A673 (cell line): Measurements from ENCODE around the gene SETDB2. TPM values are rescaled to one million over a fixed set of nuclear protein-coding genes. Genes with fewer than 3 reads are reported as not detected.

ENCODE experiments used
- Bru-seq: library from RNA; stranded (reverse); fragments of 400-500 nt; gene quantifications from one replicate; lab custom pipeline; 2021; lab: Mats Ljungman, UMichigan
- BruChase-seq, 2 experiments: library from RNA; stranded (reverse); fragments of 400-500 nt; gene quantifications; one replicate each; lab custom pipeline; 2021; lab: Mats Ljungman, UMichigan
- BruUV-seq: library from RNA; stranded (reverse); fragments of 400-500 nt; replicated peaks from 2 replicates; lab custom pipeline; 2021; lab: Mats Ljungman, UMichigan
- CTCF ChIA-PET: fragments of 300-600 bp; sonication (Branson Sonifier 250); formaldehyde crosslinking; loops from one replicate; lab custom pipeline; 2022; ENCODE audit warnings: antibody characterized with exemption; lab: Charles Lee
- POLR2A ChIA-PET: fragments of 300-600 bp; sonication (Branson Sonifier 250); formaldehyde crosslinking; loops from one replicate; lab custom pipeline; 2022; ENCODE audit warnings: antibody characterized with exemption; ENCODE audit not compliant: low non-redundant PET; lab: Charles Lee
- DNase-seq: peaks from one replicate; pipeline ENCODE4 v3.0.0-alpha.2; 2015; ENCODE audit warnings: low spot score
- H3K27ac ChIP-seq: fragments of 200-600 bp; sonication (generic); 2 replicates; pipeline ENCODE4 v1.5.1; 2016; ENCODE audit warnings: mixed run types, low read depth, mild to moderate bottlenecking, mixed read lengths, antibody characterized with exemption, low read length; ENCODE audit not compliant: poor library complexity, severe bottlenecking
- H3K27me3 ChIP-seq: fragments of 200-600 bp; sonication (generic); replicated peaks from 2 replicates; pipeline ENCODE4 v1.6.1; 2017; ENCODE audit warnings: mixed run types, low read depth, mild to moderate bottlenecking, mixed read lengths, antibody characterized with exemption, low read length; ENCODE audit not compliant: insufficient read depth, poor library complexity
- H3K36me3 ChIP-seq: fragments of 200-600 bp; sonication (generic); 2 replicates; pipeline ENCODE4 v1.6.1; 2016; ENCODE audit warnings: mixed run types, mild to moderate bottlenecking, mixed read lengths, antibody characterized with exemption, low read length; ENCODE audit not compliant: insufficient read depth, poor library complexity, severe bottlenecking
- H3K4me1 ChIP-seq: fragments of 200-600 bp; sonication (generic); 2 replicates; pipeline ENCODE4 v1.6.1; 2017; ENCODE audit warnings: mixed run types, mild to moderate bottlenecking, mixed read lengths, antibody characterized with exemption, low read length; ENCODE audit not compliant: insufficient read depth, poor library complexity, severe bottlenecking
- H3K4me3 ChIP-seq: fragments of 200-600 bp; sonication (generic); 2 replicates; pipeline ENCODE4 v1.5.1; 2016; ENCODE audit warnings: low read depth, mixed run types, mild to moderate bottlenecking, mixed read lengths, low read length; ENCODE audit not compliant: poor library complexity, severe bottlenecking
- H3K9me3 ChIP-seq: fragments of 200-600 bp; sonication (generic); 2 replicates; pipeline ENCODE4 v1.6.1; 2016; ENCODE audit warnings: mixed run types, low read depth, mild to moderate bottlenecking, mixed read lengths, antibody characterized with exemption, low read length; ENCODE audit not compliant: poor library complexity, severe bottlenecking
- EZH2 ChIP-seq: fragments of 200-600 bp; sonication (generic); IDR thresholded peaks from 2 replicates; pipeline ENCODE4 v1.6.1; 2017; ENCODE audit warnings: borderline replicate concordance, low read depth, mild to moderate bottlenecking, mixed read lengths, antibody characterized with exemption, low read length; ENCODE audit not compliant: poor library complexity, severe bottlenecking
- intact Hi-C: fragments of 100-400 bp; cut with micrococcal nuclease; formaldehyde crosslinking; loops from one replicate; pipeline ENCODE4 v1.10.0; 2022; ENCODE audit not compliant: unreplicated experiment
- long read RNA-seq: library from polyadenylated mRNA; stranded (forward); transcript quantifications from one replicate; pipeline ENCODE4 v2.0.0, GENCODE V29; 2022
- total RNA-seq: library from RNA; stranded (reverse); gene quantifications from 2 replicates; pipeline ENCODE4 v1.2.3, GENCODE V29; 2021
- TF ChIP-seq, protein P1 (sequence below): fragments of 300-800, 200-600 bp; sonication (generic); conservative IDR thresholded peaks from 2 replicates; pipeline ENCODE4 v1.5.1; 2017; ENCODE audit warnings: low read depth, mild to moderate bottlenecking, antibody characterized with exemption, low read length, moderate library complexity, mixed read lengths

Gene SETDB2
- total RNA-seq = 3.8 and 5.1 TPM in 2 replicates
- percentile 58 among the genes with signal in this experiment for Bru-seq, nascent RNA
- percentile 61 among the genes with signal in this experiment for BruChase-seq, experiment 1, labeled RNA remaining after a 2-hour chase
- percentile 51 among the genes with signal in this experiment for BruChase-seq, experiment 2, labeled RNA remaining after a 6-hour chase
- long read RNA-seq, partial matches to known transcripts = 2 of 22 reads
- long read RNA-seq, other reads (novel, unspliced or antisense) = 19 of 22 reads

- Histone ChIP-seq H3K4me1 (peaks cover 5% of the 10 kb centered on the region), H3K9me3 (no peaks in the 10 kb centered on the region), H3K27ac (peak within 1 kb of the TSS; percentile 75), H3K36me3 (no peaks in the 10 kb centered on the region), H3K4me3 (peak within 1 kb of the TSS; percentile 82), H3K27me3 (no peaks in the 10 kb centered on the region)
- intact Hi-C loops = loop anchor here (10.0 kb wide), 1 partner anchor 161 kb away; no protein-coding TSS in a partner anchor
- POLR2A ChIA-PET = interaction anchor here (0.6 kb wide), 2 partner anchors 67 to 247 kb away, joined by 3 to 14 read pairs; no protein-coding TSS in a partner anchor
- CTCF ChIA-PET = no interaction called here
- TF ChIP-seq EZH2 = no peak
- TF ChIP-seq, protein P1, sequence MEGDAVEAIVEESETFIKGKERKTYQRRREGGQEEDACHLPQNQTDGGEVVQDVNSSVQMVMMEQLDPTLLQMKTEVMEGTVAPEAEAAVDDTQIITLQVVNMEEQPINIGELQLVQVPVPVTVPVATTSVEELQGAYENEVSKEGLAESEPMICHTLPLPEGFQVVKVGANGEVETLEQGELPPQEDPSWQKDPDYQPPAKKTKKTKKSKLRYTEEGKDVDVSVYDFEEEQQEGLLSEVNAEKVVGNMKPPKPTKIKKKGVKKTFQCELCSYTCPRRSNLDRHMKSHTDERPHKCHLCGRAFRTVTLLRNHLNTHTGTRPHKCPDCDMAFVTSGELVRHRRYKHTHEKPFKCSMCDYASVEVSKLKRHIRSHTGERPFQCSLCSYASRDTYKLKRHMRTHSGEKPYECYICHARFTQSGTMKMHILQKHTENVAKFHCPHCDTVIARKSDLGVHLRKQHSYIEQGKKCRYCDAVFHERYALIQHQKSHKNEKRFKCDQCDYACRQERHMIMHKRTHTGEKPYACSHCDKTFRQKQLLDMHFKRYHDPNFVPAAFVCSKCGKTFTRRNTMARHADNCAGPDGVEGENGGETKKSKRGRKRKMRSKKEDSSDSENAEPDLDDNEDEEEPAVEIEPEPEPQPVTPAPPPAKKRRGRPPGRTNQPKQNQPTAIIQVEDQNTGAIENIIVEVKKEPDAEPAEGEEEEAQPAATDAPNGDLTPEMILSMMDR = peak; percentile 51; the same call in 1 of the 2 replicates
- BruUV-seq = no TSS peak
- DNase-seq = peak; percentile 99
Observed at GRCh38 chr13:49443704-49444523, at the start of gene SETDB2, which contains the start of gene CAB39L. SETDB2 (plus strand) TSS chr13:49444274; CDS start chr13:49451894, 7,620 bp downstream. CAB39L (minus strand) TSS chr13:49444064; CDS start chr13:49382910, 61,154 bp downstream.

DNA sequence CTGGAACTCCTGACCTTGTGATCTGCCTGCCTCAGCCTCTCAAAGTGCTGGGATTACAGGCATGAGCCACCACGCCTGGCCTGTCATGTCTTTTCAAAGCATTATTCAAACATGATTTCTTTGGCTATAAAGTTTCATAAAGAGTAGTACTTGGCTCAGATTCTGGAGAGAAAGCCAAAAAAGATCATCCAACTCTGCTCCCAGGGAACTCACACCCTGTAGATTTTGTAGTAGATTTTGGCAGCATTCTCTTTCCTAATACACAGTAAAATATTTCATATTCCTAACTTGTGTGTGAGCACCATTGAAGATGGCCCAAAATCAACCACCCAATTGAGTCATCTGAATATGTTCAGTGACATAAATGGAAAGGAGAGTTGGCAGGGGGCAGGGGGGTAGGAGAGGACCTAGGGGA, 48.6 kb upstream of the SETDB2 start:
- no TSS peak for BruUV-seq
- H3K36me3 ChIP-seq = no peaks in the 10 kb centered on the region
- no peak for DNase-seq
- H3K4me3 ChIP-seq = no peak overlapping the region
- no peak for TF ChIP-seq EZH2
- TF ChIP-seq, protein P1 = no peak
- CTCF ChIA-PET = interaction anchor here (1.0 kb wide), 1 partner anchor 210 kb away, joined by 3 read pairs; no protein-coding TSS in a partner anchor
- intact Hi-C loops = no loop called here
- no peaks in the 10 kb centered on the region for H3K4me1 ChIP-seq
- H3K27me3 ChIP-seq = peaks cover 4% of the 10 kb centered on the region
- no peaks in the 10 kb centered on the region for H3K9me3 ChIP-seq
- POLR2A ChIA-PET = no interaction called here
- H3K27ac ChIP-seq = no peak overlapping the region

DNA sequence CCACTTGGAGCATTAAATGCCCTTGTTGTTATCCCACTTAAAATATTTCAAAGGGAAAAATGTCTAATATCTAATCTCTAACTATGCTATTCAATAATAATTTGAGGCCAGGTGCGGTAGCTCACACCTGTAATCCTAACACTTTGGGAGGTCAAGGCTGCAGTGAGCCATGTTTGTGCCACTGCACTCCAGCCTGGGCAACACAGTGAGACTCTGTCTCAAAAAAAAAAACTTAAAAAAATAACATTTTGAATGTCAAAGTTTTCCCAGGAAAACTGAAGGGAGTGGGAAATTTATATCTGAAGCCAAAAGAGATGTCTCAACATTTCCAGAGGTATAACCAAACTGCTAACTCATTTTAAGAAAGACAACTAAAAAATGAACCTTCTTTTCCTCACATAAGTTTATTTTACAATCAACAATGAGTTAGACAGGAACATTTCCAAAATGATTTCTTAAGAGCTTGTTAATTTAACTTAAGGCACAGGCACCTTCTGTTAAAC, 48.1 kb upstream of the SETDB2 start:
- no peak for TF ChIP-seq EZH2
- TF ChIP-seq, protein P1 = no peak
- peaks cover 4% of the 10 kb centered on the region for H3K27me3 ChIP-seq
- ChIA-PET POLR2A (no interaction called here), CTCF (no interaction called here)
- no peaks in the 10 kb centered on the region for H3K4me1 ChIP-seq
- no TSS peak for BruUV-seq
- H3K27ac ChIP-seq = no peak overlapping the region
- no peak overlapping the region for H3K4me3 ChIP-seq
- no peaks in the 10 kb centered on the region for H3K36me3 ChIP-seq
- intact Hi-C loops = no loop called here
- no peaks in the 10 kb centered on the region for H3K9me3 ChIP-seq
- DNase-seq = no peak
